Gastrocnemius medialis (tissue), 4 donors: ENCODE measurements around the gene ZNF627.
"Not testable (repeated sequence)": the region's sequence is repeated elsewhere in the genome, so short reads cannot be mapped to it uniquely, and the experiment has no call there.

ENCODE experiments used
- POLR2A ChIP-seq, 2 donors: fragments of 450-650 bp; IDR thresholded peaks; one replicate each; pipeline ENCODE4 v1.6.1; 2017; ENCODE audit warnings: antibody characterized with exemption in 2 of 2, mild to moderate bottlenecking in 2 of 2, moderate library complexity in 2 of 2
- TF ChIP-seq, protein P1 (sequence below), 5 experiments: fragments of 450-650 bp in 3 of 5; fragments of 200-600 bp in 2 of 5; sonication (generic) in 2 of 5; IDR thresholded peaks in 4 of 5; conservative IDR thresholded peaks in 1 of 5; 1 replicate in 4 of 5; 2 replicates in 1 of 5; pipeline ENCODE4 v1.5.1; 2016 to 2019; ENCODE audit warnings: antibody characterized with exemption in 5 of 5, mild to moderate bottlenecking in 3 of 5, moderate library complexity in 3 of 5

GRCh38 chr19:11564082-11564807, 33.0 kb upstream of the ZNF627 start:
- TF ChIP-seq, protein P1, sequence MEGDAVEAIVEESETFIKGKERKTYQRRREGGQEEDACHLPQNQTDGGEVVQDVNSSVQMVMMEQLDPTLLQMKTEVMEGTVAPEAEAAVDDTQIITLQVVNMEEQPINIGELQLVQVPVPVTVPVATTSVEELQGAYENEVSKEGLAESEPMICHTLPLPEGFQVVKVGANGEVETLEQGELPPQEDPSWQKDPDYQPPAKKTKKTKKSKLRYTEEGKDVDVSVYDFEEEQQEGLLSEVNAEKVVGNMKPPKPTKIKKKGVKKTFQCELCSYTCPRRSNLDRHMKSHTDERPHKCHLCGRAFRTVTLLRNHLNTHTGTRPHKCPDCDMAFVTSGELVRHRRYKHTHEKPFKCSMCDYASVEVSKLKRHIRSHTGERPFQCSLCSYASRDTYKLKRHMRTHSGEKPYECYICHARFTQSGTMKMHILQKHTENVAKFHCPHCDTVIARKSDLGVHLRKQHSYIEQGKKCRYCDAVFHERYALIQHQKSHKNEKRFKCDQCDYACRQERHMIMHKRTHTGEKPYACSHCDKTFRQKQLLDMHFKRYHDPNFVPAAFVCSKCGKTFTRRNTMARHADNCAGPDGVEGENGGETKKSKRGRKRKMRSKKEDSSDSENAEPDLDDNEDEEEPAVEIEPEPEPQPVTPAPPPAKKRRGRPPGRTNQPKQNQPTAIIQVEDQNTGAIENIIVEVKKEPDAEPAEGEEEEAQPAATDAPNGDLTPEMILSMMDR (IDR thresholded peaks at IDR 0.05 in 4 of 5, conservative IDR thresholded peaks at IDR 0.05 in 1 of 5) = not testable (repeated sequence)
- not testable (repeated sequence) for TF ChIP-seq POLR2A (IDR thresholded peaks at IDR 0.05)
